GM23338 (cell line): ENCODE data around the gene FAR1. TPM values are rescaled to one million over a fixed set of nuclear protein-coding genes. Genes with fewer than 3 reads are reported as not detected.

Experiments
- ATAC-seq: fragments of 200-7000 bp; cut with Tn5 transposase; 3 replicates; pipeline ENCODE4 v1.9.1; 2020
- DNase-seq: peaks from one replicate; pipeline ENCODE4 v3.0.0-alpha.2; 2015; ENCODE audit warnings: low spot score
- H2AFZ ChIP-seq: fragments of 200-600 bp; sonication (generic); 2 replicates; pipeline ENCODE4 v1.8.0; 2016; ENCODE audit warnings: antibody characterized with exemption, mild to moderate bottlenecking, moderate library complexity
- H3F3A ChIP-seq: fragments of 200-600 bp; sonication (generic); replicated peaks from 2 replicates; pipeline ENCODE4 v1.8.0; 2017; ENCODE audit warnings: antibody characterized with exemption, mixed run types, low read depth
- H3K27ac ChIP-seq: fragments of 200-600 bp; sonication (generic); 2 replicates; pipeline ENCODE4 v1.6.1; 2016; ENCODE audit warnings: low read depth
- H3K27me3 ChIP-seq: fragments of 200-600 bp; sonication (generic); 2 replicates; pipeline ENCODE4 v1.8.0; 2016; ENCODE audit warnings: mild to moderate bottlenecking, mixed run types, moderate library complexity; ENCODE audit not compliant: insufficient read depth
- H3K36me3 ChIP-seq: fragments of 200-600 bp; sonication (generic); 2 replicates; pipeline ENCODE4 v1.8.0; 2016; ENCODE audit warnings: mild to moderate bottlenecking; ENCODE audit not compliant: insufficient read depth
- H3K4me1 ChIP-seq: fragments of 200-600 bp; sonication (generic); 2 replicates; pipeline ENCODE4 v1.8.0; 2016; ENCODE audit warnings: mild to moderate bottlenecking, moderate library complexity; ENCODE audit not compliant: insufficient read depth
- H3K4me2 ChIP-seq: fragments of 200-600 bp; sonication (generic); 2 replicates; pipeline ENCODE4 v1.7.1; 2017; ENCODE audit warnings: mixed run types
- H3K4me3 ChIP-seq: fragments of 200-600 bp; sonication (generic); 2 replicates; pipeline ENCODE4 v1.6.1; 2016; ENCODE audit warnings: mixed run types
- H3K79me2 ChIP-seq: fragments of 200-600 bp; sonication (generic); replicated peaks from 2 replicates; pipeline ENCODE4 v1.8.0; 2017; ENCODE audit warnings: mild to moderate bottlenecking; ENCODE audit not compliant: insufficient read depth
- H3K9me2 ChIP-seq: fragments of 200-600 bp; sonication (generic); 2 replicates; pipeline ENCODE4 v1.8.0; 2017; ENCODE audit not compliant: insufficient read depth
- H4K20me1 ChIP-seq: fragments of 200-600 bp; sonication (generic); replicated peaks from 2 replicates; pipeline ENCODE4 v1.8.0; 2017; ENCODE audit warnings: mild to moderate bottlenecking; ENCODE audit not compliant: insufficient read depth
- H3K27ac Mint-ChIP-seq: 2 replicates; pipeline ENCODE4 v1.8.0; 2020; ENCODE audit warnings: inconsistent platforms, mild to moderate bottlenecking, moderate library complexity, mixed read lengths
- H3K27me3 Mint-ChIP-seq: 3 replicates; pipeline ENCODE4 v1.8.0; 2022; ENCODE audit warnings: low read depth, mild to moderate bottlenecking, moderate library complexity, mixed read lengths, inconsistent platforms; ENCODE audit not compliant: insufficient read depth, poor library complexity
- H3K36me3 Mint-ChIP-seq: 3 replicates; pipeline ENCODE4 v1.8.0; 2021; ENCODE audit warnings: low read depth, mild to moderate bottlenecking, inconsistent platforms, moderate library complexity, mixed read lengths
- H3K4me1 Mint-ChIP-seq: 3 replicates; pipeline ENCODE4 v1.8.0; 2020; ENCODE audit warnings: mild to moderate bottlenecking, inconsistent platforms, mixed read lengths
- H3K4me3 Mint-ChIP-seq: 3 replicates; pipeline ENCODE4 v1.8.0; 2021; ENCODE audit warnings: moderate library complexity, mild to moderate bottlenecking, inconsistent platforms, mixed read lengths
- H3K9me3 Mint-ChIP-seq: 3 replicates; pipeline ENCODE4 v1.8.0; 2020; ENCODE audit warnings: moderate library complexity, mild to moderate bottlenecking, inconsistent platforms, mixed read lengths
- CREB1 ChIP-seq: fragments of 250-450 bp; sonication (Bioruptor Pico); IDR thresholded peaks from 2 replicates; pipeline ENCODE4 v1.5.0; 2020; ENCODE audit warnings: low read depth, mild to moderate bottlenecking, moderate library complexity
- EZH2 ChIP-seq: fragments of 200-600 bp; sonication (generic); IDR thresholded peaks from one replicate; pipeline ENCODE4 v1.8.0; 2017; ENCODE audit warnings: antibody characterized with exemption, mild to moderate bottlenecking, low read depth; ENCODE audit not compliant: unreplicated experiment
- EZH2phosphoT487 ChIP-seq: fragments of 200-600 bp; sonication (generic); IDR thresholded peaks from one replicate; pipeline ENCODE4 v1.8.1; 2018; ENCODE audit warnings: antibody characterized with exemption; ENCODE audit not compliant: unreplicated experiment
- JUNB ChIP-seq: IDR thresholded peaks from one replicate; pipeline ENCODE4 v1.6.1; 2016; ENCODE audit warnings: antibody characterized with exemption; ENCODE audit not compliant: unreplicated experiment
- NANOG ChIP-seq: IDR thresholded peaks from 2 replicates; pipeline ENCODE4 v1.6.1; 2016; ENCODE audit warnings: antibody characterized with exemption, borderline replicate concordance
- POLR2AphosphoS5 ChIP-seq: IDR thresholded peaks from 2 replicates; pipeline ENCODE4 v1.6.1; 2016; ENCODE audit warnings: antibody characterized with exemption, low read depth
- REST ChIP-seq: IDR thresholded peaks from one replicate; pipeline ENCODE4 v1.6.1; 2018; ENCODE audit warnings: antibody characterized with exemption; ENCODE audit not compliant: unreplicated experiment
- STAT1 ChIP-seq: IDR thresholded peaks from one replicate; pipeline ENCODE4 v1.6.1; 2016; ENCODE audit warnings: antibody characterized with exemption; ENCODE audit not compliant: unreplicated experiment
- ZNF114 ChIP-seq: fragments of 250-450 bp; sonication (Bioruptor Pico); IDR thresholded peaks from 2 replicates; pipeline ENCODE4 v1.5.0; 2020; ENCODE audit warnings: mild to moderate bottlenecking, moderate library complexity
- ZNF331 ChIP-seq: fragments of 250-450 bp; sonication (Bioruptor Pico); IDR thresholded peaks from 2 replicates; pipeline ENCODE4 v1.5.0; 2020; ENCODE audit warnings: low read depth, mild to moderate bottlenecking, moderate library complexity
- polyA plus RNA-seq: library from polyadenylated mRNA; unstranded; fragments of >200 nt; fragmentation: Nextera tagmentation; extraction: Ambion mirVana; gene quantifications from 2 replicates; pipeline ENCODE4 v1.2.1, GENCODE V29; 2016
- total RNA-seq: library from RNA; depleted of rRNA; stranded (reverse); fragments of >200 nt; shearing (Covaris generic); gene quantifications from 2 replicates; pipeline ENCODE4 v1.2.3, GENCODE V29; 2014
- TF ChIP-seq, protein P1 (sequence below), 2 experiments: fragments of 200-600 bp in 1 of 2; sonication (generic) in 1 of 2; conservative IDR thresholded peaks; 2 replicates each; pipeline versions ENCODE4 v1.5.1 to v1.6.1; 2016 to 2017; ENCODE audit warnings: antibody characterized with exemption in 2 of 2, low read depth in 2 of 2, mild to moderate bottlenecking in 2 of 2, moderate library complexity in 1 of 2
- TF ChIP-seq, protein P2 (sequence below): IDR thresholded peaks from 2 replicates; pipeline ENCODE4 v1.6.1; 2016; ENCODE audit warnings: antibody characterized with exemption

The FAR1 gene
- total and polyA plus RNA-seq, 2 experiments from 2014 or later, result 27.3 to 79.5 TPM

- TF ChIP-seq EZH2phosphoT487 (no peak), REST (no peak), STAT1 (no peak), JUNB (no peak), ZNF331 (CRISPR knock-in tag) (no peak)
These were observed 33.0 kb downstream of the FAR1 start (continued) for GRCh38 chr11:13701506-13701905.

- Mint-ChIP-seq H3K36me3 (peaks cover 24% of the 10 kb centered on the region; the same call in 2 of the 3 replicates), H3K4me3 (no peak overlapping the region), H3K9me3 (no peaks in the 10 kb centered on the region), H3K27me3 (no peaks in the 10 kb centered on the region), H3K27ac (no peak overlapping the region), H3K4me1 (peaks cover 17% of the 10 kb centered on the region)
- H3K4me2 ChIP-seq, result no peak overlapping the region
- 0 out of 2 replicates have a peak, but pooled peaks cover 3% of the 10 kb centered on the region for H3K36me3 ChIP-seq
- no peaks in the 10 kb centered on the region for H3K27me3 ChIP-seq
- H3K9me2 ChIP-seq, result no peaks in the 10 kb centered on the region
- H2AFZ ChIP-seq, result no peak overlapping the region
- no peak overlapping the region for H3K4me3 ChIP-seq
- H3K27ac ChIP-seq, result no peak overlapping the region
- no peak for DNase-seq
- H4K20me1 ChIP-seq, result peaks cover 6% of the 10 kb centered on the region; the same call in 1 of the 2 replicates
- ATAC-seq, result no peak
- no peaks in the 10 kb centered on the region for H3F3A ChIP-seq
- H3K4me1 ChIP-seq, result peaks cover 15% of the 10 kb centered on the region
- peaks cover 11% of the 10 kb centered on the region; the same call in 1 of the 2 replicates for H3K79me2 ChIP-seq
- TF ChIP-seq STAT1 (no peak), EZH2phosphoT487 (no peak), CREB1 (CRISPR knock-in tag) (no peak), ZNF114 (CRISPR knock-in tag) (no peak), JUNB (no peak), EZH2 (no peak), POLR2AphosphoS5 (no peak), ZNF331 (CRISPR knock-in tag) (no peak), NANOG (no peak), REST (no peak)
- TF ChIP-seq, protein P1, sequence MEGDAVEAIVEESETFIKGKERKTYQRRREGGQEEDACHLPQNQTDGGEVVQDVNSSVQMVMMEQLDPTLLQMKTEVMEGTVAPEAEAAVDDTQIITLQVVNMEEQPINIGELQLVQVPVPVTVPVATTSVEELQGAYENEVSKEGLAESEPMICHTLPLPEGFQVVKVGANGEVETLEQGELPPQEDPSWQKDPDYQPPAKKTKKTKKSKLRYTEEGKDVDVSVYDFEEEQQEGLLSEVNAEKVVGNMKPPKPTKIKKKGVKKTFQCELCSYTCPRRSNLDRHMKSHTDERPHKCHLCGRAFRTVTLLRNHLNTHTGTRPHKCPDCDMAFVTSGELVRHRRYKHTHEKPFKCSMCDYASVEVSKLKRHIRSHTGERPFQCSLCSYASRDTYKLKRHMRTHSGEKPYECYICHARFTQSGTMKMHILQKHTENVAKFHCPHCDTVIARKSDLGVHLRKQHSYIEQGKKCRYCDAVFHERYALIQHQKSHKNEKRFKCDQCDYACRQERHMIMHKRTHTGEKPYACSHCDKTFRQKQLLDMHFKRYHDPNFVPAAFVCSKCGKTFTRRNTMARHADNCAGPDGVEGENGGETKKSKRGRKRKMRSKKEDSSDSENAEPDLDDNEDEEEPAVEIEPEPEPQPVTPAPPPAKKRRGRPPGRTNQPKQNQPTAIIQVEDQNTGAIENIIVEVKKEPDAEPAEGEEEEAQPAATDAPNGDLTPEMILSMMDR (conservative IDR thresholded peaks at IDR 0.05; ENCODE audit: low read depth in 2 of 2), result no peak
- TF ChIP-seq, protein P2, sequence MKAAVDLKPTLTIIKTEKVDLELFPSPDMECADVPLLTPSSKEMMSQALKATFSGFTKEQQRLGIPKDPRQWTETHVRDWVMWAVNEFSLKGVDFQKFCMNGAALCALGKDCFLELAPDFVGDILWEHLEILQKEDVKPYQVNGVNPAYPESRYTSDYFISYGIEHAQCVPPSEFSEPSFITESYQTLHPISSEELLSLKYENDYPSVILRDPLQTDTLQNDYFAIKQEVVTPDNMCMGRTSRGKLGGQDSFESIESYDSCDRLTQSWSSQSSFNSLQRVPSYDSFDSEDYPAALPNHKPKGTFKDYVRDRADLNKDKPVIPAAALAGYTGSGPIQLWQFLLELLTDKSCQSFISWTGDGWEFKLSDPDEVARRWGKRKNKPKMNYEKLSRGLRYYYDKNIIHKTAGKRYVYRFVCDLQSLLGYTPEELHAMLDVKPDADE, result no peak
These were observed 33.6 kb downstream of the FAR1 start for GRCh38 chr11:13702071-13702470.
